OCI-LY1 (cell line): ENCODE measurements around the gene SYNE2.

Experiments used
- EZH2 ChIP-seq: fragments of 200-600 bp; sonication (generic), shearing (Covaris generic); IDR thresholded peaks from 2 replicates; pipeline ENCODE4 v1.8.0; 2017; ENCODE audit warnings: borderline replicate concordance, mixed run types, mild to moderate bottlenecking, antibody characterized with exemption, low read length, moderate library complexity, mixed read lengths
- TF ChIP-seq, protein P1 (sequence below): fragments of 200-600 bp; sonication (generic), shearing (Covaris generic); IDR thresholded peaks from 2 replicates; pipeline ENCODE4 v1.5.1; 2017; ENCODE audit warnings: mild to moderate bottlenecking, antibody characterized with exemption, low read length, moderate library complexity, mixed read lengths

DNA sequence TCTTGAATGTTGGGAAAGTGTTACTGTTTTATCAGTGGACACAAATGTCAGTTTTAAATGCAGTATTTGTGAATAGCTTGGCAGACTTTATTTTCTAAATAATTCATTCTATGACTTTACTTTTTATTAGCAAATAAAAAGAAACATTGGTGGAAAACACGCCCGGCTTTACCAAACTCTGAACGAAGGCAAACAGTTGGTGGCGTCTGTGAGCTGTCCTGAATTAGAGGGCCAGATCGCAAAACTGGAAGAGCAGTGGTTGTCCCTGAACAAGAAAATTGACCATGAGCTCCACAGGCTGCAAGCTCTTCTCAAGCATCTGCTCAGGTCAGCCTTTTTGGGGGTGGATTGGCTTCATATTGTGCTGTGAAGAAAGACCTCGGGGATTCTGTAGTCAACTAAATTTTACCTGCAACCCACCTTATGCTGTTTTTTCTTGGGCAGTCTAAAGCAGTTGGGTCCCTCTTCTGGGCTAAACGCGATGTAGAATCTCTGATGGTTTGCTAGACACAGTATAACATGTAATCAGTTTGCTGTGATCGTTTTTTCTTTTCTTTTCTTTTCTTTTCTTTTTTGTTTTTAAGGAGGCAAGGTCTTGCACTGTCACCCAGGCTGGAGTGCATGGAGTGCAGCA, 285.0 kb downstream of the SYNE2 start:
- TF ChIP-seq, protein P1, sequence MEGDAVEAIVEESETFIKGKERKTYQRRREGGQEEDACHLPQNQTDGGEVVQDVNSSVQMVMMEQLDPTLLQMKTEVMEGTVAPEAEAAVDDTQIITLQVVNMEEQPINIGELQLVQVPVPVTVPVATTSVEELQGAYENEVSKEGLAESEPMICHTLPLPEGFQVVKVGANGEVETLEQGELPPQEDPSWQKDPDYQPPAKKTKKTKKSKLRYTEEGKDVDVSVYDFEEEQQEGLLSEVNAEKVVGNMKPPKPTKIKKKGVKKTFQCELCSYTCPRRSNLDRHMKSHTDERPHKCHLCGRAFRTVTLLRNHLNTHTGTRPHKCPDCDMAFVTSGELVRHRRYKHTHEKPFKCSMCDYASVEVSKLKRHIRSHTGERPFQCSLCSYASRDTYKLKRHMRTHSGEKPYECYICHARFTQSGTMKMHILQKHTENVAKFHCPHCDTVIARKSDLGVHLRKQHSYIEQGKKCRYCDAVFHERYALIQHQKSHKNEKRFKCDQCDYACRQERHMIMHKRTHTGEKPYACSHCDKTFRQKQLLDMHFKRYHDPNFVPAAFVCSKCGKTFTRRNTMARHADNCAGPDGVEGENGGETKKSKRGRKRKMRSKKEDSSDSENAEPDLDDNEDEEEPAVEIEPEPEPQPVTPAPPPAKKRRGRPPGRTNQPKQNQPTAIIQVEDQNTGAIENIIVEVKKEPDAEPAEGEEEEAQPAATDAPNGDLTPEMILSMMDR, result peak; percentile 68
- TF ChIP-seq EZH2, result no peak
